Memory B cell (primary cell): ENCODE results near the gene SRM.
"Not testable (repeated sequence)": the region's sequence is repeated elsewhere in the genome, so short reads cannot be mapped to it uniquely, and the experiment has no call there.

Experiments
- ATAC-seq: fragments of 150-1000 bp; cut with Tn5 transposase; 2 replicates; pipeline ENCODE4 v1.10.0; 2021; ENCODE audit warnings: low read depth, mild to moderate bottlenecking, moderate library complexity
- DNase-seq, 2 donors: peaks; one replicate each; pipeline ENCODE4 v3.0.0; 2022; ENCODE audit warnings: low spot score in 2 of 2
- H3K27ac Mint-ChIP-seq: one replicate; pipeline ENCODE4 v1.8.0; 2022; ENCODE audit warnings: mild to moderate bottlenecking, moderate library complexity, mixed read lengths
- H3K27me3 Mint-ChIP-seq: one replicate; pipeline ENCODE4 v1.8.0; 2022; ENCODE audit warnings: mixed read lengths
- H3K36me3 Mint-ChIP-seq: one replicate; pipeline ENCODE4 v1.8.0; 2022; ENCODE audit warnings: mild to moderate bottlenecking, mixed read lengths
- H3K4me1 Mint-ChIP-seq: one replicate; pipeline ENCODE4 v1.8.0; 2022; ENCODE audit warnings: mixed read lengths
- H3K4me3 Mint-ChIP-seq: one replicate; pipeline ENCODE4 v1.8.0; 2022; ENCODE audit warnings: mild to moderate bottlenecking, moderate library complexity, mixed read lengths
- H3K9me3 Mint-ChIP-seq: one replicate; pipeline ENCODE4 v1.8.0; 2022; ENCODE audit warnings: mixed read lengths

The SRM gene

GRCh38 chr1:11058026-11058425 lies 1.8 kb downstream of the SRM start:
- no peaks in the 10 kb centered on the region for H3K27me3 Mint-ChIP-seq
- no peak overlapping the region for H3K27ac Mint-ChIP-seq
- no peaks in the 10 kb centered on the region for H3K9me3 Mint-ChIP-seq
- peak overlapping the region; percentile 52 for H3K4me3 Mint-ChIP-seq
- H3K4me1 Mint-ChIP-seq, result peaks cover 14% of the 10 kb centered on the region
- H3K36me3 Mint-ChIP-seq, result peaks cover 5% of the 10 kb centered on the region
- ATAC-seq (no peak), DNase-seq (no peak)

GRCh38 chr1:11057477-11057876 lies 2.3 kb downstream of the SRM start:
- Mint-ChIP-seq H3K27ac (no peak overlapping the region), H3K27me3 (no peaks in the 10 kb centered on the region), H3K4me1 (peaks cover 17% of the 10 kb centered on the region), H3K9me3 (no peaks in the 10 kb centered on the region), H3K4me3 (no peak overlapping the region), H3K36me3 (peaks cover 5% of the 10 kb centered on the region)
- DNase-seq, result no peak
- ATAC-seq, result no peak

- H3K9me3 Mint-ChIP-seq, result no peaks in the 10 kb centered on the region
- H3K4me1 Mint-ChIP-seq, result peaks cover 24% of the 10 kb centered on the region
- ATAC-seq (no peak), DNase-seq (no peak)
- no peak overlapping the region for H3K4me3 Mint-ChIP-seq
- H3K27me3 Mint-ChIP-seq, result no peaks in the 10 kb centered on the region
- no peak overlapping the region for H3K27ac Mint-ChIP-seq
- peaks cover 5% of the 10 kb centered on the region for H3K36me3 Mint-ChIP-seq
Observed at GRCh38 chr1:11056504-11056903, 3.3 kb downstream of the SRM start.

- Mint-ChIP-seq H3K27ac (no peak overlapping the region), H3K27me3 (no peaks in the 10 kb centered on the region)
- ATAC-seq, result no peak
Observed at GRCh38 chr1:11055676-11056075, 4.1 kb downstream of the SRM start.

GRCh38 chr1:11054666-11055065 lies 5.2 kb downstream of the SRM start:
- H3K36me3 Mint-ChIP-seq, result peaks cover 5% of the 10 kb centered on the region
- H3K4me1 Mint-ChIP-seq, result peaks cover 18% of the 10 kb centered on the region
- no peak overlapping the region for H3K4me3 Mint-ChIP-seq
- H3K9me3 Mint-ChIP-seq, result no peaks in the 10 kb centered on the region
- no peak overlapping the region for H3K27ac Mint-ChIP-seq
- no peak for DNase-seq
- no peak for ATAC-seq
- no peaks in the 10 kb centered on the region for H3K27me3 Mint-ChIP-seq

More at GRCh38 chr1:11055676-11056075, 4.1 kb downstream of the SRM start:
- peaks cover 5% of the 10 kb centered on the region for H3K36me3 Mint-ChIP-seq
- DNase-seq, result no peak
- peaks cover 19% of the 10 kb centered on the region for H3K4me1 Mint-ChIP-seq
- H3K4me3 Mint-ChIP-seq, result no peak overlapping the region
- no peaks in the 10 kb centered on the region for H3K9me3 Mint-ChIP-seq

GRCh38 chr1:11054181-11054580 lies 5.6 kb downstream of the SRM start:
- H3K9me3 Mint-ChIP-seq, result no peaks in the 10 kb centered on the region

GRCh38 chr1:11053758-11054137 lies 6.1 kb downstream of the SRM start:
- H3K4me3 Mint-ChIP-seq, result no peak overlapping the region
- peaks cover 5% of the 10 kb centered on the region for H3K36me3 Mint-ChIP-seq
- H3K27ac Mint-ChIP-seq, result no peak overlapping the region
- H3K9me3 Mint-ChIP-seq, result no peaks in the 10 kb centered on the region
- peaks cover 12% of the 10 kb centered on the region for H3K4me1 Mint-ChIP-seq
- no peak for ATAC-seq
- DNase-seq, result no peak
- H3K27me3 Mint-ChIP-seq, result no peaks in the 10 kb centered on the region

More at GRCh38 chr1:11054181-11054580, 5.6 kb downstream of the SRM start:
- Mint-ChIP-seq H3K36me3 (peaks cover 5% of the 10 kb centered on the region), H3K27me3 (no peaks in the 10 kb centered on the region), H3K4me3 (no peak overlapping the region), H3K27ac (no peak overlapping the region), H3K4me1 (peaks cover 17% of the 10 kb centered on the region)
- ATAC-seq (no peak), DNase-seq (no peak)

- Mint-ChIP-seq H3K9me3 (no peaks in the 10 kb centered on the region), H3K27ac (no peak overlapping the region), H3K4me1 (peaks cover 11% of the 10 kb centered on the region), H3K27me3 (no peaks in the 10 kb centered on the region), H3K36me3 (peaks cover 5% of the 10 kb centered on the region), H3K4me3 (no peak overlapping the region)
- ATAC-seq, result peak; percentile 41
- no peak for DNase-seq
Observed at GRCh38 chr1:11052839-11053757, 6.7 kb downstream of the SRM start.

GRCh38 chr1:11051781-11052511 lies 7.9 kb downstream of the SRM start:
- H3K36me3 Mint-ChIP-seq, result peaks cover 2% of the 10 kb centered on the region
- H3K27me3 Mint-ChIP-seq, result no peaks in the 10 kb centered on the region
- ATAC-seq (peak; percentile 59), DNase-seq (no peak)
- peaks cover 11% of the 10 kb centered on the region for H3K4me1 Mint-ChIP-seq
- H3K4me3 Mint-ChIP-seq, result peak overlapping the region; percentile 22
- H3K9me3 Mint-ChIP-seq, result no peaks in the 10 kb centered on the region
- peak overlapping the region; percentile 51 for H3K27ac Mint-ChIP-seq

- not testable (repeated sequence) for H3K36me3 Mint-ChIP-seq, DNase-seq, H3K27ac Mint-ChIP-seq, H3K9me3 Mint-ChIP-seq, H3K27me3 Mint-ChIP-seq, H3K4me3 Mint-ChIP-seq, ATAC-seq
- peaks cover 11% of the 10 kb centered on the region for H3K4me1 Mint-ChIP-seq
Observed at GRCh38 chr1:11051121-11051520, 8.7 kb downstream of the SRM start.

- no peak for ATAC-seq
- Mint-ChIP-seq H3K36me3 (no peaks in the 10 kb centered on the region), H3K4me3 (no peak within 1 kb of the TSS), H3K4me1 (peaks cover 1% of the 10 kb centered on the region), H3K27me3 (no peaks in the 10 kb centered on the region), H3K27ac (no peak within 1 kb of the TSS), H3K9me3 (no peaks in the 10 kb centered on the region)
- DNase-seq, result no peak
Observed at GRCh38 chr1:11046625-11047365, 13.0 kb downstream of the SRM start, which contains the start of gene MASP2. Gene MASP2, minus strand, starts transcription at chr1:11047239. Its CDS starts 32 bp downstream, at chr1:11047207.

- Mint-ChIP-seq H3K27ac (no peak overlapping the region), H3K27me3 (no peaks in the 10 kb centered on the region), H3K36me3 (no peaks in the 10 kb centered on the region), H3K9me3 (no peaks in the 10 kb centered on the region), H3K4me3 (no peak overlapping the region), H3K4me1 (no peaks in the 10 kb centered on the region)
- no peak for ATAC-seq
- no peak for DNase-seq
Observed at GRCh38 chr1:11046270-11046566, 13.6 kb downstream of the SRM start.

- Mint-ChIP-seq H3K9me3 (no peaks in the 10 kb centered on the region), H3K27me3 (no peaks in the 10 kb centered on the region), H3K4me3 (no peak overlapping the region), H3K4me1 (no peaks in the 10 kb centered on the region), H3K36me3 (no peaks in the 10 kb centered on the region), H3K27ac (no peak overlapping the region)
- no peak for ATAC-seq
- DNase-seq, result no peak
Observed at GRCh38 chr1:11045428-11046269, 14.2 kb downstream of the SRM start.
